NCI-H446 treated with DMSO at 0.1 percent for 48 hours (cell line): Measurements from ENCODE around the gene MED29.

Source experiments
- DNase-seq: peaks from one replicate; lab custom pipeline; 2025; lab: John Stamatoyannopoulos, UW

Gene MED29

GRCh38 chr19:39411081-39411831, 20.1 kb downstream of the MED29 start:
- no peak for DNase-seq

- peak; percentile 92 for DNase-seq
Measured at GRCh38 chr19:39411832-39412099, 20.6 kb downstream of the MED29 start.

- DNase-seq = peak; percentile 99
Measured at GRCh38 chr19:39412100-39412866, 21.1 kb downstream of the MED29 start, which contains the start of gene PLEKHG2. PLEKHG2 (plus strand) TSS chr19:39412669; CDS start chr19:39414087, 1,418 bp downstream.

GRCh38 chr19:39412867-39413271, 21.7 kb downstream of the MED29 start:
- no peak for DNase-seq

- no peak for DNase-seq
Measured at GRCh38 chr19:39413272-39413910, 22.2 kb downstream of the MED29 start.

GRCh38 chr19:39413911-39414608, 22.9 kb downstream of the MED29 start:
- DNase-seq = no peak

GRCh38 chr19:39415111-39416046, 24.2 kb downstream of the MED29 start:
- DNase-seq = no peak

- DNase-seq = no peak
Measured at GRCh38 chr19:39416152-39417120, 25.3 kb downstream of the MED29 start.

- DNase-seq = no peak
Measured at GRCh38 chr19:39417463-39418181, 26.4 kb downstream of the MED29 start.

GRCh38 chr19:39419003-39419402, 27.8 kb downstream of the MED29 start:
- no peak for DNase-seq

- no peak for DNase-seq
Measured at GRCh38 chr19:39420769-39421168, 29.6 kb downstream of the MED29 start.

- DNase-seq = no peak
Measured at GRCh38 chr19:39422020-39422419, 30.8 kb downstream of the MED29 start.

GRCh38 chr19:39423258-39424086, 32.3 kb downstream of the MED29 start:
- DNase-seq = no peak

- DNase-seq = no peak
Measured at GRCh38 chr19:39424934-39425333, 33.8 kb downstream of the MED29 start.

- no peak for DNase-seq
Measured at GRCh38 chr19:39425744-39426143, 34.6 kb downstream of the MED29 start.

- DNase-seq = no peak
Measured at GRCh38 chr19:39426170-39426569, 35.0 kb downstream of the MED29 start.

GRCh38 chr19:39427707-39428106, 36.5 kb downstream of the MED29 start:
- no peak for DNase-seq

- DNase-seq = no peak
Measured at GRCh38 chr19:39428283-39429112, 37.3 kb downstream of the MED29 start.
